ENCODE data around the gene LYPD6B.
"Not testable (repeated sequence)": the region's sequence is repeated elsewhere in the genome, so short reads cannot be mapped to it uniquely, and the experiment has no call there.

LYPD6B gene

GRCh38 chr2:149205143-149205542 lies 166.6 kb downstream of the LYPD6B start:
- no peak for DNase-seq (ENCODE audit: low spot score)

GRCh38 chr2:149213764-149214493 lies 175.4 kb downstream of the LYPD6B start:
- no peak for DNase-seq (ENCODE audit: low spot score)

GRCh38 chr2:149218497-149218896 lies 180.0 kb downstream of the LYPD6B start:
- DNase-seq (ENCODE audit: low spot score) = no peak

GRCh38 chr2:149219856-149220255 lies 181.4 kb downstream of the LYPD6B start:
- no peak for DNase-seq (ENCODE audit: low spot score)

GRCh38 chr2:149221002-149221401 lies 182.5 kb downstream of the LYPD6B start:
- DNase-seq (ENCODE audit: low spot score) = no peak

- no peak for DNase-seq (ENCODE audit: low spot score)
Observed at GRCh38 chr2:149221898-149222297, 183.4 kb downstream of the LYPD6B start.

GRCh38 chr2:149223472-149224095 lies 185.1 kb downstream of the LYPD6B start:
- DNase-seq (ENCODE audit: low spot score) = no peak

- DNase-seq (ENCODE audit: low spot score) = no peak
Observed at GRCh38 chr2:149224543-149224942, 186.0 kb downstream of the LYPD6B start.

GRCh38 chr2:149225446-149225845 lies 186.9 kb downstream of the LYPD6B start:
- DNase-seq (ENCODE audit: low spot score) = no peak

- DNase-seq (ENCODE audit: low spot score) = no peak
Observed at GRCh38 chr2:149226790-149227189, 188.3 kb downstream of the LYPD6B start.

- no peak for DNase-seq (ENCODE audit: low spot score)
Observed at GRCh38 chr2:149235816-149236375, 197.4 kb downstream of the LYPD6B start.

GRCh38 chr2:149236410-149236809 lies 197.9 kb downstream of the LYPD6B start:
- no peak for DNase-seq (ENCODE audit: low spot score)

GRCh38 chr2:149246186-149246585 lies 207.7 kb downstream of the LYPD6B start:
- DNase-seq (ENCODE audit: low spot score) = no peak

GRCh38 chr2:149251436-149251835 lies 212.9 kb downstream of the LYPD6B start:
- not testable (repeated sequence) for DNase-seq (ENCODE audit: low spot score)

GRCh38 chr2:149256877-149257276 lies 218.4 kb downstream of the LYPD6B start:
- not testable (repeated sequence) for DNase-seq (ENCODE audit: low spot score)

- DNase-seq (ENCODE audit: low spot score) = no peak
Observed at GRCh38 chr2:149258531-149258930, 220.0 kb downstream of the LYPD6B start.

GRCh38 chr2:149259136-149259535 lies 220.6 kb downstream of the LYPD6B start:
- no peak for DNase-seq (ENCODE audit: low spot score)

GRCh38 chr2:149261692-149262091 lies 223.2 kb downstream of the LYPD6B start:
- no peak for DNase-seq (ENCODE audit: low spot score)

All from CD4-positive, alpha-beta T cell treated with Interleukin-6 at 100 ng/mL for 8 hours (primary cell).